Measurements from ENCODE around the gene ZNF227.

ZNF227 gene

DNA sequence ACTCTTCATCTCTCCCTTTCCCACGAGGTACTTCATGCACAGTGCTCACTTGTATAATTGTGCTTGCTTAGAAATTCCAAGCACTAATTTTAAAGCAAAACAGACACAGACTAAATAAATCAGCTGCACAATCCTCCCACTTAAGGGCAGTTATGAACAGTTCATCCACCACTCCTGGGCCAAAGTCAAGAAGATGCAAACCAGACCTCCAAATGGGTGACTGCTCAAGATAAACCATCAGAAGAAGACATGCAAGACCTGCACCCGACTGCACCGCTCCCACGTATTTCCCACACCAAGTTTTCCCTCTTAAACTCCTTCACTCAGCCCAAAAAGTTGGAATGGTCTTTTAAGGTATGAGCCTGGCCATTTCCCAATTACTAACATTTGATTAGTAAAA is 72.6 kb downstream of the ZNF227 start:
- no peaks in the 10 kb centered on the region for H4K20me1 ChIP-seq (ENCODE audit: insufficient read depth, low read length)
- no peaks in the 10 kb centered on the region for H3K79me2 ChIP-seq (ENCODE audit: insufficient read depth, low read length)
- no peak overlapping the region for H3K9ac ChIP-seq (ENCODE audit: low read depth, low read length)
- TF ChIP-seq, protein P1, sequence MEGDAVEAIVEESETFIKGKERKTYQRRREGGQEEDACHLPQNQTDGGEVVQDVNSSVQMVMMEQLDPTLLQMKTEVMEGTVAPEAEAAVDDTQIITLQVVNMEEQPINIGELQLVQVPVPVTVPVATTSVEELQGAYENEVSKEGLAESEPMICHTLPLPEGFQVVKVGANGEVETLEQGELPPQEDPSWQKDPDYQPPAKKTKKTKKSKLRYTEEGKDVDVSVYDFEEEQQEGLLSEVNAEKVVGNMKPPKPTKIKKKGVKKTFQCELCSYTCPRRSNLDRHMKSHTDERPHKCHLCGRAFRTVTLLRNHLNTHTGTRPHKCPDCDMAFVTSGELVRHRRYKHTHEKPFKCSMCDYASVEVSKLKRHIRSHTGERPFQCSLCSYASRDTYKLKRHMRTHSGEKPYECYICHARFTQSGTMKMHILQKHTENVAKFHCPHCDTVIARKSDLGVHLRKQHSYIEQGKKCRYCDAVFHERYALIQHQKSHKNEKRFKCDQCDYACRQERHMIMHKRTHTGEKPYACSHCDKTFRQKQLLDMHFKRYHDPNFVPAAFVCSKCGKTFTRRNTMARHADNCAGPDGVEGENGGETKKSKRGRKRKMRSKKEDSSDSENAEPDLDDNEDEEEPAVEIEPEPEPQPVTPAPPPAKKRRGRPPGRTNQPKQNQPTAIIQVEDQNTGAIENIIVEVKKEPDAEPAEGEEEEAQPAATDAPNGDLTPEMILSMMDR (IDR thresholded peaks at IDR 0.05; ENCODE audit: borderline replicate concordance, extremely low read depth, low read length, poor library complexity, severe bottlenecking), result no peak
- no peak for TF ChIP-seq EZH2 (IDR thresholded peaks at IDR 0.05; ENCODE audit: borderline replicate concordance, low read depth, low read length, severe bottlenecking)
- H3K9me3 ChIP-seq (ENCODE audit: insufficient read depth, low read length, severe bottlenecking), result peaks cover 7% of the 10 kb centered on the region
- H3K4me1 ChIP-seq (ENCODE audit: insufficient read depth, low read length), result no peaks in the 10 kb centered on the region
- ATAC-seq (ENCODE audit: insufficient read depth, low read depth) (no peak), DNase-seq (no peak)
- no peak overlapping the region for H2AFZ ChIP-seq (ENCODE audit: low read depth, low read length)
- H3K36me3 ChIP-seq (ENCODE audit: insufficient read depth, low read length), result peaks cover 32% of the 10 kb centered on the region
- H3K4me3 ChIP-seq (ENCODE audit: low read depth in 1 of 2, low read length in 2 of 2), result no peak overlapping the region
- no peak overlapping the region for H3K27ac ChIP-seq (ENCODE audit: low read length)
- no peak overlapping the region for H3K4me2 ChIP-seq (ENCODE audit: insufficient read depth, low read length)
- H3K27me3 ChIP-seq (ENCODE audit: insufficient read depth, low read length, poor library complexity), result no peaks in the 10 kb centered on the region

All from DND-41 (cell line).